ENCODE measurements around the gene TOE1. TPM values are rescaled to one million over a fixed set of nuclear protein-coding genes. Genes with fewer than 3 reads are reported as not detected.

The TOE1 gene
- total RNA-seq, 1 donor from 2014 or later: 6.1 TPM

DNA sequence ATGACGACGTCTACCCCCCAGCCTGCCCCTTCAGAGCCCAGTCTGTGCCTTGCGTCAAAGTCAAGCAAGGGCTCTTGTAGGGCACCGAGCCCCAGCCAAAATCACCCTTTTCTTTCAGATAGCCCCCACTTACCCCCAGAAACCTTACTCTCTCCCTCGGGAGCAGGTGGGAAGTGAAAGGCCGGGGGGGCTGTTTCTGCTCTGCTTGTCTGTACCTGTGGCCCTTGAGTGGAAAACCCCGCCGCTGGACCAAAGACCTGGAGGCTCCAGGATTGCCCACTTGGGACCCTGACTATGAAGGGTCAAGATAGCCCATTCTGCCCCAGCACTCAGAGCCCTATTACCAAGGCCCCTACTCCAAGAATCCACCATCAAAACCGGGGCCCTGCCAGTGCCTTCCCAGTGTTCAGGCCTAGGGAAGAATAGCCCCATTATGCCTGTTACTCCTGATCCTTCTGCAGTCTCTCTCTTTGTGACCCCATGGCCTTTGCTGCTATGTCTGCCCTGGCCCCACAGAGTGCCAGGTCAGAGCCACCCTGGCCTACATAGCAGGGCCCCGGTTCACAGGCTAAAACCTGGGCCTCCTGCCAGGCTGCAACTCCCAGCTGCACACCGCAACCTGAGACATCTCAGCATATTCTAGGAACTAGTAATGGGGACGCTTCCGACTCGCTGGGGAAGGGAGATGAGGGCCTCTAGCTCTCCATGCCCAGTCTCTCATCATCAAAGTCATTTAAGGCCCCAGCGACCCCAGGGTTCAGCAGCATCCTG is 35.5 kb upstream of the TOE1 start:
- H3K27ac ChIP-seq: no peak overlapping the region
- peak overlapping the region; percentile 45 for H2AFZ ChIP-seq (replicated peaks)
- H3K4me3 ChIP-seq: peak overlapping the region; percentile 66
- peaks cover 4% of the 10 kb centered on the region for H3K27me3 Mint-ChIP-seq (ENCODE audit: insufficient read depth, low read depth)
- no peaks in the 10 kb centered on the region for H3K9me3 Mint-ChIP-seq
- H3K36me3 Mint-ChIP-seq: no peaks in the 10 kb centered on the region
- DNase-seq (ENCODE audit: low spot score): peak; percentile 38
- no peaks in the 10 kb centered on the region for H3K9me3 ChIP-seq (ENCODE audit: low read depth)
- peaks cover 23% of the 10 kb centered on the region for H3K4me1 Mint-ChIP-seq
- no peaks in the 10 kb centered on the region for H4K20me1 ChIP-seq (ENCODE audit: low read depth)
- peak overlapping the region; percentile 74 for H3K4me2 ChIP-seq
- H3F3A ChIP-seq (ENCODE audit: low read depth): peaks cover 47% of the 10 kb centered on the region
- H3K27ac Mint-ChIP-seq: peak overlapping the region; percentile 95
- peaks cover 33% of the 10 kb centered on the region for H3K4me1 ChIP-seq
- no peaks in the 10 kb centered on the region for H3K36me3 ChIP-seq
- no peak overlapping the region for H3K9ac ChIP-seq
- TF ChIP-seq, protein P1, sequence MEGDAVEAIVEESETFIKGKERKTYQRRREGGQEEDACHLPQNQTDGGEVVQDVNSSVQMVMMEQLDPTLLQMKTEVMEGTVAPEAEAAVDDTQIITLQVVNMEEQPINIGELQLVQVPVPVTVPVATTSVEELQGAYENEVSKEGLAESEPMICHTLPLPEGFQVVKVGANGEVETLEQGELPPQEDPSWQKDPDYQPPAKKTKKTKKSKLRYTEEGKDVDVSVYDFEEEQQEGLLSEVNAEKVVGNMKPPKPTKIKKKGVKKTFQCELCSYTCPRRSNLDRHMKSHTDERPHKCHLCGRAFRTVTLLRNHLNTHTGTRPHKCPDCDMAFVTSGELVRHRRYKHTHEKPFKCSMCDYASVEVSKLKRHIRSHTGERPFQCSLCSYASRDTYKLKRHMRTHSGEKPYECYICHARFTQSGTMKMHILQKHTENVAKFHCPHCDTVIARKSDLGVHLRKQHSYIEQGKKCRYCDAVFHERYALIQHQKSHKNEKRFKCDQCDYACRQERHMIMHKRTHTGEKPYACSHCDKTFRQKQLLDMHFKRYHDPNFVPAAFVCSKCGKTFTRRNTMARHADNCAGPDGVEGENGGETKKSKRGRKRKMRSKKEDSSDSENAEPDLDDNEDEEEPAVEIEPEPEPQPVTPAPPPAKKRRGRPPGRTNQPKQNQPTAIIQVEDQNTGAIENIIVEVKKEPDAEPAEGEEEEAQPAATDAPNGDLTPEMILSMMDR (IDR thresholded peaks at IDR 0.05): no peak
- no peak for TF ChIP-seq EZH2 (IDR thresholded peaks at IDR 0.05)
- no peak for TF ChIP-seq EZH2phosphoT487 (IDR thresholded peaks at IDR 0.05)
- peak overlapping the region; percentile 90 for H3K4me3 Mint-ChIP-seq
- no peaks in the 10 kb centered on the region for H3K79me2 ChIP-seq (ENCODE audit: low read depth)
- no peaks in the 10 kb centered on the region for H3K27me3 ChIP-seq

- no peak overlapping the region for H3K9ac ChIP-seq
- no peak for TF ChIP-seq EZH2phosphoT487 (IDR thresholded peaks at IDR 0.05)
- no peak for TF ChIP-seq EZH2 (IDR thresholded peaks at IDR 0.05)
- TF ChIP-seq, protein P1 (IDR thresholded peaks at IDR 0.05): no peak
- no peaks in the 10 kb centered on the region for H3K27me3 ChIP-seq
- H3K4me1 ChIP-seq: peaks cover 33% of the 10 kb centered on the region
- peaks cover 4% of the 10 kb centered on the region for H3K27me3 Mint-ChIP-seq (ENCODE audit: insufficient read depth, low read depth)
- H3K4me2 ChIP-seq: peak overlapping the region; percentile 74
- no peak overlapping the region for H3K4me3 ChIP-seq
- H4K20me1 ChIP-seq (ENCODE audit: low read depth): no peaks in the 10 kb centered on the region
- H3K4me3 Mint-ChIP-seq: peak overlapping the region; percentile 73
- H3K36me3 Mint-ChIP-seq: no peaks in the 10 kb centered on the region
- H3K9me3 Mint-ChIP-seq: no peaks in the 10 kb centered on the region
- H2AFZ ChIP-seq (replicated peaks): no peak overlapping the region
- DNase-seq (ENCODE audit: low spot score): no peak
- no peaks in the 10 kb centered on the region for H3K9me3 ChIP-seq (ENCODE audit: low read depth)
- H3K36me3 ChIP-seq: no peaks in the 10 kb centered on the region
- peaks cover 47% of the 10 kb centered on the region for H3F3A ChIP-seq (ENCODE audit: low read depth)
- H3K27ac ChIP-seq: peak overlapping the region; percentile 71
- no peak overlapping the region for H3K27ac Mint-ChIP-seq
- H3K79me2 ChIP-seq (ENCODE audit: low read depth): no peaks in the 10 kb centered on the region
- peaks cover 23% of the 10 kb centered on the region for H3K4me1 Mint-ChIP-seq
These were observed 34.7 kb upstream of the TOE1 start for GRCh38 chr1:45305231-45305630.

- peak overlapping the region; percentile 84 for H2AFZ ChIP-seq (replicated peaks)
- DNase-seq (ENCODE audit: low spot score): peak; percentile 42
- TF ChIP-seq EZH2phosphoT487 (IDR thresholded peaks at IDR 0.05): no peak
- no peak for TF ChIP-seq EZH2 (IDR thresholded peaks at IDR 0.05)
- TF ChIP-seq, protein P1 (IDR thresholded peaks at IDR 0.05): no peak
- no peak overlapping the region for H3K9ac ChIP-seq
- Mint-ChIP-seq H3K27me3 (ENCODE audit: insufficient read depth, low read depth) (no peaks in the 10 kb centered on the region), H3K27ac (no peak overlapping the region), H3K36me3 (no peaks in the 10 kb centered on the region), H3K4me3 (no peak overlapping the region), H3K4me1 (peaks cover 21% of the 10 kb centered on the region), H3K9me3 (no peaks in the 10 kb centered on the region)
- peaks cover 7% of the 10 kb centered on the region for H3K9me3 ChIP-seq (ENCODE audit: low read depth)
- no peaks in the 10 kb centered on the region for H3K36me3 ChIP-seq
- H3K4me2 ChIP-seq: peak overlapping the region; percentile 47
- no peaks in the 10 kb centered on the region for H3K27me3 ChIP-seq
- H3K79me2 ChIP-seq (ENCODE audit: low read depth): no peaks in the 10 kb centered on the region
- peaks cover 41% of the 10 kb centered on the region for H3F3A ChIP-seq (ENCODE audit: low read depth)
- peak overlapping the region; percentile 71 for H3K27ac ChIP-seq
- H3K4me3 ChIP-seq: peak overlapping the region; percentile 18
- no peaks in the 10 kb centered on the region for H4K20me1 ChIP-seq (ENCODE audit: low read depth)
- H3K4me1 ChIP-seq: peaks cover 33% of the 10 kb centered on the region
These were observed 33.7 kb upstream of the TOE1 start for GRCh38 chr1:45306319-45306718.

All from neural progenitor cell (in vitro differentiated cells).